HG02885 (cell line): ENCODE measurements around the gene MED12L.
A peak's percentile ranks its signal among the peaks of the same experiment; 100 is the strongest.

Source experiments
- ATAC-seq: cut with Tn5 transposase; IDR thresholded peaks from one replicate; pipeline ENCODE4 v1.9.1; 2021; ENCODE audit warnings: mild to moderate bottlenecking; ENCODE audit not compliant: unreplicated experiment, poor library complexity

MED12L gene

GRCh38 chr3:151087648-151088047, 2.2 kb downstream of the MED12L start:
- no peak for ATAC-seq

- no peak for ATAC-seq
These were observed 6.4 kb downstream of the MED12L start for GRCh38 chr3:151091685-151092345.

- no peak for ATAC-seq
These were observed 7.7 kb downstream of the MED12L start for GRCh38 chr3:151093148-151093547.

GRCh38 chr3:151093905-151094304, 8.4 kb downstream of the MED12L start:
- ATAC-seq, result peak; percentile 72

- no peak for ATAC-seq
These were observed 11.3 kb downstream of the MED12L start for GRCh38 chr3:151096716-151097115.

- ATAC-seq, result no peak
These were observed 14.6 kb downstream of the MED12L start for GRCh38 chr3:151100076-151100475.

- ATAC-seq, result no peak
These were observed 16.0 kb downstream of the MED12L start for GRCh38 chr3:151101270-151101969.

- ATAC-seq, result no peak
These were observed 20.8 kb downstream of the MED12L start for GRCh38 chr3:151106311-151106710.

GRCh38 chr3:151107177-151107576, 21.7 kb downstream of the MED12L start:
- ATAC-seq, result no peak

- ATAC-seq, result no peak
These were observed 22.2 kb downstream of the MED12L start for GRCh38 chr3:151107701-151108100.

- no peak for ATAC-seq
These were observed 23.9 kb downstream of the MED12L start for GRCh38 chr3:151109286-151109800.

GRCh38 chr3:151112731-151113130, 27.3 kb downstream of the MED12L start:
- ATAC-seq, result no peak

- no peak for ATAC-seq
These were observed 27.9 kb downstream of the MED12L start for GRCh38 chr3:151113343-151113742.

GRCh38 chr3:151117047-151117446, 31.6 kb downstream of the MED12L start:
- ATAC-seq, result no peak

GRCh38 chr3:151119188-151119587, 33.7 kb downstream of the MED12L start:
- no peak for ATAC-seq

- no peak for ATAC-seq
These were observed 34.9 kb downstream of the MED12L start for GRCh38 chr3:151120409-151120808.

- ATAC-seq, result no peak
These were observed 35.6 kb downstream of the MED12L start for GRCh38 chr3:151121016-151121415.

GRCh38 chr3:151123827-151124226, 38.4 kb downstream of the MED12L start:
- no peak for ATAC-seq

- no peak for ATAC-seq
These were observed 39.0 kb downstream of the MED12L start for GRCh38 chr3:151124476-151124875.

- no peak for ATAC-seq
These were observed 45.0 kb downstream of the MED12L start for GRCh38 chr3:151130428-151130827.

- no peak for ATAC-seq
These were observed 47.7 kb downstream of the MED12L start for GRCh38 chr3:151133175-151133574.
